Measurements from ENCODE around the gene WWOX.
A peak's percentile ranks its signal among the peaks of the same experiment; 100 is the strongest.

The WWOX gene

GRCh38 chr16:78768226-78768625 is 668.8 kb downstream of the WWOX start:
- Histone ChIP-seq H3K9me3 (ENCODE audit: control insufficient read depth in 2 of 2, low read length in 2 of 2) (no peaks in the 10 kb centered on the region), H3K36me3 (ENCODE audit: control insufficient read depth in 2 of 2, insufficient read depth in 2 of 2, low read length in 2 of 2) (no peaks in the 10 kb centered on the region), H3K4me1 (ENCODE audit: control insufficient read depth, insufficient read depth, low read length) (peaks cover 4% of the 10 kb centered on the region), H3K27ac (ENCODE audit: low read length) (no peak overlapping the region), H3K4me3 (ENCODE audit: low read length in 2 of 2) (no peak overlapping the region), H3K9ac (ENCODE audit: low read length in 2 of 2) (no peak overlapping the region), H3K27me3 (ENCODE audit: control insufficient read depth in 1 of 2, insufficient read depth in 2 of 2, low read length in 2 of 2) (no peaks in the 10 kb centered on the region)

DNA sequence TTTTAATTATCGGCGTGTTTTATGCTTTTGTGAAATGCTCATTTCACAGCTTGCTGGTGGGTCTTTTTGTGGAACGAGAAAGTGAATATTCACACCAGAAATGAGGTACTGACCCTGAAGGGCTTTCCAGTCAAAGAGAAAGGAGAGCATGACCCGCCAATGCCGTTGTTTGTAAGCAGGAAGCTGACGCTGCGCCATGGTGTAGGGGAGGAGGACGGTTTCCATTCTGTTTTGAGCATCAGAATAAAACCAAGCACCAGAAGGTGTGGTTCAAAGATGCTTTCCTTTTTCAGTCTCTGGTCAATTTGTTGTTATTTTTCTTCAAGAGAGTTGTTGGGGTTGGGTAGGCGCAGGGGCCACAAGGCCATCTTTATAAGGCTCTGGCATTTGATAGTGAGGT is 669.3 kb downstream of the WWOX start:
- H3K9me3 ChIP-seq (ENCODE audit: control insufficient read depth in 2 of 2, low read length in 2 of 2): no peaks in the 10 kb centered on the region
- no peak overlapping the region for H3K27ac ChIP-seq (ENCODE audit: low read length)
- H3K27me3 ChIP-seq (ENCODE audit: control insufficient read depth in 1 of 2, insufficient read depth in 2 of 2, low read length in 2 of 2): no peaks in the 10 kb centered on the region
- no peak overlapping the region for H3K4me3 ChIP-seq (ENCODE audit: low read length in 2 of 2)
- peaks cover 8% of the 10 kb centered on the region for H3K4me1 ChIP-seq (ENCODE audit: control insufficient read depth, insufficient read depth, low read length)
- no peak overlapping the region for H3K9ac ChIP-seq (ENCODE audit: low read length in 2 of 2)
- no peaks in the 10 kb centered on the region for H3K36me3 ChIP-seq (ENCODE audit: control insufficient read depth in 2 of 2, insufficient read depth in 2 of 2, low read length in 2 of 2)

- Histone ChIP-seq H3K4me3 (ENCODE audit: low read length in 2 of 2) (no peak overlapping the region), H3K4me1 (ENCODE audit: control insufficient read depth, insufficient read depth, low read length) (peaks cover 8% of the 10 kb centered on the region), H3K9me3 (ENCODE audit: control insufficient read depth in 2 of 2, low read length in 2 of 2) (no peaks in the 10 kb centered on the region), H3K27ac (ENCODE audit: low read length) (no peak overlapping the region), H3K9ac (ENCODE audit: low read length in 2 of 2) (no peak overlapping the region), H3K36me3 (ENCODE audit: control insufficient read depth in 2 of 2, insufficient read depth in 2 of 2, low read length in 2 of 2) (no peaks in the 10 kb centered on the region), H3K27me3 (ENCODE audit: control insufficient read depth in 1 of 2, insufficient read depth in 2 of 2, low read length in 2 of 2) (no peaks in the 10 kb centered on the region)
Observed at GRCh38 chr16:78770353-78771091, 671.1 kb downstream of the WWOX start.

GRCh38 chr16:78773291-78773702 is 673.8 kb downstream of the WWOX start:
- no peak overlapping the region for H3K27ac ChIP-seq (ENCODE audit: low read length)

DNA sequence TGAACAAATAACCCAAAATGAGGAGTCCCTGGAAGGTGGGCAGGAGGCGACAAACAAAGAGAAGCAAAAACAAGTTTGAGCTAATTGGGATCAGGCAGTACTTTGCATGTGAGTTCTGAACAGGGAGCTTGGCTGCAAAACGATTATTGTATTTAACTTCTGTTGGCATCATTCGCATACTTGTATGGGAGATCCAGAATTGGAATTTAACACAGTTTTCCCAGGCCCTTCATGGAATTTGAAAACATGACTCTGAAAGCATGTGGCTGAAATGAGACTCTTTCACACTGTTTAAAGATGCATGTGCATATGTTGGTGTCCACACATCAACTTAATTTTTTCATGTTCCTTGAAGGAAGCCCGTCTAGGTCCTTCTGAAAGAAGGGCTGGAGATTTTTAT is 674.3 kb downstream of the WWOX start:
- Histone ChIP-seq H3K4me3 (ENCODE audit: low read length in 2 of 2) (peak overlapping the region in 1 of 2 donors; percentile 28), H3K9ac (ENCODE audit: low read length in 2 of 2) (no peak overlapping the region), H3K27me3 (ENCODE audit: control insufficient read depth in 1 of 2, insufficient read depth in 2 of 2, low read length in 2 of 2) (no peaks in the 10 kb centered on the region), H3K4me1 (ENCODE audit: control insufficient read depth, insufficient read depth, low read length) (peaks cover 8% of the 10 kb centered on the region), H3K9me3 (ENCODE audit: control insufficient read depth in 2 of 2, low read length in 2 of 2) (no peaks in the 10 kb centered on the region), H3K27ac (ENCODE audit: low read length) (no peak overlapping the region), H3K36me3 (ENCODE audit: control insufficient read depth in 2 of 2, insufficient read depth in 2 of 2, low read length in 2 of 2) (no peaks in the 10 kb centered on the region)

More at GRCh38 chr16:78773291-78773702, 673.8 kb downstream of the WWOX start:
- peaks cover 8% of the 10 kb centered on the region for H3K4me1 ChIP-seq (ENCODE audit: control insufficient read depth, insufficient read depth, low read length)
- H3K36me3 ChIP-seq (ENCODE audit: control insufficient read depth in 2 of 2, insufficient read depth in 2 of 2, low read length in 2 of 2): no peaks in the 10 kb centered on the region
- H3K4me3 ChIP-seq (ENCODE audit: low read length in 2 of 2): peak overlapping the region in 1 of 2 donors; percentile 28
- H3K9ac ChIP-seq (ENCODE audit: low read length in 2 of 2): no peak overlapping the region
- H3K9me3 ChIP-seq (ENCODE audit: control insufficient read depth in 2 of 2, low read length in 2 of 2): no peaks in the 10 kb centered on the region
- H3K27me3 ChIP-seq (ENCODE audit: control insufficient read depth in 1 of 2, insufficient read depth in 2 of 2, low read length in 2 of 2): no peaks in the 10 kb centered on the region

DNA sequence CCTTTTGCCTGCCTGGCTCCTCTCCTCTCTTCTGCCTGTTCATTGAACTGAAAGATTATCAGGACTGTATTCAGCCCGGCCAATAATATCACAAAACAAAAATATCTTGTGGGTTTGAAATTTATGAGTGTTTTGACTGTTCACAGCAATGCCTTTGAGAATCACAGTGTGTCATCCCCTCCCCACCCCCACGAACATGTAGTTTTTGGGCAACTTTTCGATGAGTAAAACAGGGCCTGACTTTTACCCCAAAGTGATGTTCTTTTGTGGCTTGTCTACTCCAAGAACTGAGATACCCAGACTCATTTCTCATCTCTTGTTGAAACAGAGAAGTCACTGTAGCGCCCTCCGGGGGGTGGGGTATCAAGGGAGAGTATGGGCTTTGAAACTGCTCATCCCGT is 675.7 kb downstream of the WWOX start:
- peaks cover 8% of the 10 kb centered on the region for H3K4me1 ChIP-seq (ENCODE audit: control insufficient read depth, insufficient read depth, low read length)
- no peaks in the 10 kb centered on the region for H3K36me3 ChIP-seq (ENCODE audit: control insufficient read depth in 2 of 2, insufficient read depth in 2 of 2, low read length in 2 of 2)
- no peak overlapping the region for H3K27ac ChIP-seq (ENCODE audit: low read length)
- no peaks in the 10 kb centered on the region for H3K9me3 ChIP-seq (ENCODE audit: control insufficient read depth in 2 of 2, low read length in 2 of 2)
- H3K27me3 ChIP-seq (ENCODE audit: control insufficient read depth in 1 of 2, insufficient read depth in 2 of 2, low read length in 2 of 2): no peaks in the 10 kb centered on the region
- H3K4me3 ChIP-seq (ENCODE audit: low read length in 2 of 2): no peak overlapping the region
- no peak overlapping the region for H3K9ac ChIP-seq (ENCODE audit: low read length in 2 of 2)

DNA sequence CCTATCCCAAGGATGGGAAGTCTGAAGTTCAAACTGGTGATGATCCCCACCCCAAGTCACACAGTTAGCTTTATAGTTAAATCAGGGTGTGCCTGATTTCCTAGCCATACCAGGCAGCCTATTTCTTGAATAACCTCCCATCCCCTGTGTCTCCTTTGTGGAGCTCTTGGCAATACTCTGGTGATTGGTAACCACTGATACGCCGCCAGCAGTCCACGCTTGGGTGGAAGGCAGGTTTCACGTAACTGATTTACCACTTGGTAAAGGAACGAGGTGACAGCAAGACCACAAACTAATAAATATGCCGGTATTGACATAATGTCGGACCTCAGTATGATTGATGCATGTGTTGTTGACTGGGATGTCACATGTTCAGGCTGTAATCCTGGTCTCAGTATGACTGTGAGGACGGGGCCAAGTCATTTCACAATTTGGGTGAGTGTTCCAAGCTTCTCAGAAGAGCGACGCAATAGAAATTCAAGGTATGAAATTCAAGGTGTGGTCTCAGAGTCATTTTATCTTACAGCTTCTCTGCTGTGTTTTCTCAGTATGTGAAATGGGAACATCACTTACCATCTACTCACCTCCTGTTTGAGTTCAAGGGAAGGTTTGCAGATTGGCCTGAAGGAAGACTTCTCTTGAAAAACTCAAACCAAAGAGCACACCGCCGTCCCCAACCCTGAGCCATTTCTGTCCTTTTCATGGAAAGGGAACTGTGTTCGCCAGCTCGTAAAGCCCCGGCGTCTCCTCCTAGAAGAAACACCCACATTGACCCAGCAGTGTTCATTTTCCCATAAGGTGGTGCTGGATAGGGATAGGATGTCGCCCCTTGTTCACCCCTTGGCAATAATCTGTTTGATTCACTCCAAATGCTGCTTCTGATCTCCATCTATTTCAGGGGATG is 678.9 kb downstream of the WWOX start:
- Histone ChIP-seq H3K9ac (ENCODE audit: low read length in 2 of 2) (no peak overlapping the region), H3K4me1 (ENCODE audit: control insufficient read depth, insufficient read depth, low read length) (peaks cover 3% of the 10 kb centered on the region), H3K9me3 (ENCODE audit: control insufficient read depth in 2 of 2, low read length in 2 of 2) (no peaks in the 10 kb centered on the region), H3K27ac (ENCODE audit: low read length) (no peak overlapping the region), H3K36me3 (ENCODE audit: control insufficient read depth in 2 of 2, insufficient read depth in 2 of 2, low read length in 2 of 2) (no peaks in the 10 kb centered on the region), H3K4me3 (ENCODE audit: low read length in 2 of 2) (no peak overlapping the region), H3K27me3 (ENCODE audit: control insufficient read depth in 1 of 2, insufficient read depth in 2 of 2, low read length in 2 of 2) (no peaks in the 10 kb centered on the region)

GRCh38 chr16:78780808-78781207 is 681.4 kb downstream of the WWOX start:
- Histone ChIP-seq H3K4me3 (ENCODE audit: low read length in 2 of 2) (no peak overlapping the region), H3K9ac (ENCODE audit: low read length in 2 of 2) (no peak overlapping the region), H3K9me3 (ENCODE audit: control insufficient read depth in 2 of 2, low read length in 2 of 2) (no peaks in the 10 kb centered on the region), H3K4me1 (ENCODE audit: control insufficient read depth, insufficient read depth, low read length) (no peaks in the 10 kb centered on the region), H3K27me3 (ENCODE audit: control insufficient read depth in 1 of 2, insufficient read depth in 2 of 2, low read length in 2 of 2) (no peaks in the 10 kb centered on the region), H3K27ac (ENCODE audit: low read length) (no peak overlapping the region), H3K36me3 (ENCODE audit: control insufficient read depth in 2 of 2, insufficient read depth in 2 of 2, low read length in 2 of 2) (no peaks in the 10 kb centered on the region)

DNA sequence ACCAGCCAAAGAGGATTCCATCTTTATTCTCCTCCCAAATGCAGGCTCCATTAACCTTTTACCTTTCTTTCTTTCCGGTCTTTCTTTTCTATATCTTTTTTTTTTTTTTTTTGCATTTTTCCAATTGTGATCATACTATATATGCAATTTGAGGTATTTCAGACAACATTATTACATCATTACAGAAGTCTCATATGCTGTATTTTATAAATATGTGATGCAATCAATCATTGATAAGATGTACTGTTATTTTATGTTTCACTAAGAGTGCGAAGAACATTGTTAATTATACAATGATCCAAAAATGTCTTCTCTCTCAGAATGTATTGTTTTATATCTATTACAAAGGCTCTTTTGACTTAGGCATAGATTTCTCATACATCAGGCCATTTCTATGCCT is 683.1 kb downstream of the WWOX start:
- Histone ChIP-seq H3K36me3 (ENCODE audit: control insufficient read depth in 2 of 2, insufficient read depth in 2 of 2, low read length in 2 of 2) (no peaks in the 10 kb centered on the region), H3K9ac (ENCODE audit: low read length in 2 of 2) (no peak overlapping the region), H3K9me3 (ENCODE audit: control insufficient read depth in 2 of 2, low read length in 2 of 2) (no peaks in the 10 kb centered on the region), H3K27ac (ENCODE audit: low read length) (no peak overlapping the region), H3K4me1 (ENCODE audit: control insufficient read depth, insufficient read depth, low read length) (no peaks in the 10 kb centered on the region), H3K4me3 (ENCODE audit: low read length in 2 of 2) (no peak overlapping the region), H3K27me3 (ENCODE audit: control insufficient read depth in 1 of 2, insufficient read depth in 2 of 2, low read length in 2 of 2) (no peaks in the 10 kb centered on the region)

DNA sequence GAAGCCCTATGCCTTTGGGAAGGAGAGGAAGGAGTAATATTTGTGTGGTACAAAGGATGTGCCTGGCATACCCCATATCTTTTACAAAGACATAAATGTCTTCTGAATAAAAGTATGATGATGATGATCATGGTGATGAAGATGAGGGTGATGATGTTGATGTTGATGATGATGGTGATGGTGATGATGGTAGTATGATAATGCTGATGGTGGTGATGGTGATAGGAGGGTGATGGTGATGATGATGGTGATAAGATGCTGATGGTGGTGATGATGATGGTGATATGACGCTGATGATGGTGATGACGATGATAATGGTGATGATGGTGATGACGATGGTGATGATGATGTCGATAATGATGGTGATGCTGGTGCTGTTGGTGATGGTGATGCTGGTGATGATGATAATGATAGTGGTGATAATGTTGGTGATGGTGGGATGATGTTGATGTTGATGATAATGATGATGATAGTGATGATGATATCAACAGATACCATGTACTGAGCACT is 684.2 kb downstream of the WWOX start:
- H3K4me1 ChIP-seq (ENCODE audit: control insufficient read depth, insufficient read depth, low read length): no peaks in the 10 kb centered on the region
- H3K36me3 ChIP-seq (ENCODE audit: control insufficient read depth in 2 of 2, insufficient read depth in 2 of 2, low read length in 2 of 2): no peaks in the 10 kb centered on the region
- H3K9me3 ChIP-seq (ENCODE audit: control insufficient read depth in 2 of 2, low read length in 2 of 2): no peaks in the 10 kb centered on the region
- no peak overlapping the region for H3K4me3 ChIP-seq (ENCODE audit: low read length in 2 of 2)
- H3K27me3 ChIP-seq (ENCODE audit: control insufficient read depth in 1 of 2, insufficient read depth in 2 of 2, low read length in 2 of 2): no peaks in the 10 kb centered on the region
- no peak overlapping the region for H3K27ac ChIP-seq (ENCODE audit: low read length)
- H3K9ac ChIP-seq (ENCODE audit: low read length in 2 of 2): no peak overlapping the region
